Measurements from ENCODE around the gene AP2A1. TPM values are rescaled to one million over a fixed set of nuclear protein-coding genes. Genes with fewer than 3 reads are reported as not detected.
A peak's percentile ranks its signal among the peaks of the same experiment; 100 is the strongest.

AP2A1 gene
- total and polyA plus RNA-seq, 2 donors (not counting 1 experiment from before 2014, with no cell fraction given) = 64.2 to 95.0 TPM

DNA sequence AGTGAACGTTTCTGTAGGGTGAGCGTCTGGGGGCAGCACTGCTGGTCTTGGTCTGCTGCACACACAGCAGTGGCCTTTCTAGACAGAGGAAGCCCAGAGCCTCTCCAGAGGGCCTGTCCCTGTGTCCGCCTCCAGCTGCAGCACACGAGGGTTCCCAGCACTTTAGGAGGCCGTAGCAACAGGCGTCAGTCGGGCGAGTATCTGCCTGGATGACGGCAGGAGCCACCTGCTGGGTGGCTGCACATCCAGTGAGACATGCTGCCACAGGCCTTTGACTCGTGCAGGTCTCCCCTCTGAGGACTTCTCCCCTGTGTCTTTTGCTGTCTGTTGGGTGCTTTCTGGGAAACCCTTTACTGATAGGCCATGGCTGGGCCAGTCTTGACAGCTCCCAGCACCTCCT is 22.1 kb downstream of the AP2A1 start:
- DNase-seq (ENCODE audit: low read depth in 2 of 2) = no peak
- Histone ChIP-seq H2AFZ (ENCODE audit: low read length) (no peak overlapping the region), H3K4me1 (ENCODE audit: control insufficient read depth, extremely low read depth, insufficient read depth, low read length) (peaks cover 10% of the 10 kb centered on the region), H3K4me2 (ENCODE audit: extremely low read depth, insufficient read depth, low read length) (no peak overlapping the region), H3K36me3 (ENCODE audit: control insufficient read depth, insufficient read depth, low read length) (peaks cover 24% of the 10 kb centered on the region), H3K27ac (ENCODE audit: insufficient read depth, low read length) (no peak overlapping the region), H3K9ac (ENCODE audit: insufficient read depth, low read length) (no peak overlapping the region), H3K4me3 (replicated peaks in 1 of 4; ENCODE audit: control extremely low read depth in 1 of 4, insufficient read depth in 1 of 4, low read depth in 3 of 4, low read length in 4 of 4) (no peak overlapping the region), H3K27me3 (ENCODE audit: control insufficient read depth, insufficient read depth, low read length) (no peaks in the 10 kb centered on the region), H4K20me1 (ENCODE audit: control insufficient read depth, extremely low read depth, insufficient read depth, low read length) (no peaks in the 10 kb centered on the region), H3K79me2 (ENCODE audit: control insufficient read depth, insufficient read depth, low read length) (peaks cover 19% of the 10 kb centered on the region), H3K9me3 (ENCODE audit: control insufficient read depth, insufficient read depth, low read depth, low read length) (no peaks in the 10 kb centered on the region)
- TF ChIP-seq EZH2 (IDR thresholded peaks at IDR 0.05; ENCODE audit: low read length, missing control alignments) = no peak
- TF ChIP-seq, protein P1, sequence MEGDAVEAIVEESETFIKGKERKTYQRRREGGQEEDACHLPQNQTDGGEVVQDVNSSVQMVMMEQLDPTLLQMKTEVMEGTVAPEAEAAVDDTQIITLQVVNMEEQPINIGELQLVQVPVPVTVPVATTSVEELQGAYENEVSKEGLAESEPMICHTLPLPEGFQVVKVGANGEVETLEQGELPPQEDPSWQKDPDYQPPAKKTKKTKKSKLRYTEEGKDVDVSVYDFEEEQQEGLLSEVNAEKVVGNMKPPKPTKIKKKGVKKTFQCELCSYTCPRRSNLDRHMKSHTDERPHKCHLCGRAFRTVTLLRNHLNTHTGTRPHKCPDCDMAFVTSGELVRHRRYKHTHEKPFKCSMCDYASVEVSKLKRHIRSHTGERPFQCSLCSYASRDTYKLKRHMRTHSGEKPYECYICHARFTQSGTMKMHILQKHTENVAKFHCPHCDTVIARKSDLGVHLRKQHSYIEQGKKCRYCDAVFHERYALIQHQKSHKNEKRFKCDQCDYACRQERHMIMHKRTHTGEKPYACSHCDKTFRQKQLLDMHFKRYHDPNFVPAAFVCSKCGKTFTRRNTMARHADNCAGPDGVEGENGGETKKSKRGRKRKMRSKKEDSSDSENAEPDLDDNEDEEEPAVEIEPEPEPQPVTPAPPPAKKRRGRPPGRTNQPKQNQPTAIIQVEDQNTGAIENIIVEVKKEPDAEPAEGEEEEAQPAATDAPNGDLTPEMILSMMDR (conservative IDR thresholded peaks at IDR 0.05 in 1 of 2, IDR thresholded peaks at IDR 0.05 in 1 of 2; ENCODE audit: low read depth in 1 of 2, low read length in 2 of 2) = no peak

DNA sequence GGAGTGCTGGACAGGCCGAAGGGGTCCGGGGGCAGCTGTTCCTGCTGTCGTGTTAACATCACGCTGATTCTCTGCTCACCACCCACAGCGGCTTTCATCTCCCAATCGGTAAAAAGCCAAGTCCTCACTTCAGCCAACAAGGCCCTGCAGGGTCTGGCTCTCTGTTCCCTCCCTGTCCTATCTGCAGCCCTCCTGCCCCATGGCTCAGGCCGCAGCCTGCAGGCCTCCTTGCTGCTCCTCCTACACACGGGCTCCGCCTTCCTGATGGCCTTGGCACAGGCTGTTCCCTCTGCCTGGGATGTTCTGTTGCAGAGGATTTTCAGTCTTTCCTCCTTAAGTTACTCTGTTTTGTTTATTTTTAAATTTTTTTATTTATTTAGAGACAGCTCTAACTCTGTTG is 24.1 kb downstream of the AP2A1 start:
- Histone ChIP-seq H3K79me2 (ENCODE audit: control insufficient read depth, insufficient read depth, low read length) (peaks cover 19% of the 10 kb centered on the region), H2AFZ (ENCODE audit: low read length) (no peak overlapping the region), H3K27me3 (ENCODE audit: control insufficient read depth, insufficient read depth, low read length) (no peaks in the 10 kb centered on the region), H3K27ac (ENCODE audit: insufficient read depth, low read length) (no peak overlapping the region), H3K9ac (ENCODE audit: insufficient read depth, low read length) (no peak overlapping the region), H3K4me3 (replicated peaks in 1 of 4; ENCODE audit: control extremely low read depth in 1 of 4, insufficient read depth in 1 of 4, low read depth in 3 of 4, low read length in 4 of 4) (no peak overlapping the region), H4K20me1 (ENCODE audit: control insufficient read depth, extremely low read depth, insufficient read depth, low read length) (no peaks in the 10 kb centered on the region), H3K4me2 (ENCODE audit: extremely low read depth, insufficient read depth, low read length) (no peak overlapping the region), H3K36me3 (ENCODE audit: control insufficient read depth, insufficient read depth, low read length) (peaks cover 25% of the 10 kb centered on the region), H3K9me3 (ENCODE audit: control insufficient read depth, insufficient read depth, low read depth, low read length) (no peaks in the 10 kb centered on the region), H3K4me1 (ENCODE audit: control insufficient read depth, extremely low read depth, insufficient read depth, low read length) (peaks cover 9% of the 10 kb centered on the region)
- TF ChIP-seq, protein P1 (conservative IDR thresholded peaks at IDR 0.05 in 1 of 2, IDR thresholded peaks at IDR 0.05 in 1 of 2; ENCODE audit: low read depth in 1 of 2, low read length in 2 of 2) = no peak
- TF ChIP-seq EZH2 (IDR thresholded peaks at IDR 0.05; ENCODE audit: low read length, missing control alignments) = no peak
- DNase-seq (ENCODE audit: low read depth in 2 of 2) = peak in 1 of 2 donors; percentile 56

DNA sequence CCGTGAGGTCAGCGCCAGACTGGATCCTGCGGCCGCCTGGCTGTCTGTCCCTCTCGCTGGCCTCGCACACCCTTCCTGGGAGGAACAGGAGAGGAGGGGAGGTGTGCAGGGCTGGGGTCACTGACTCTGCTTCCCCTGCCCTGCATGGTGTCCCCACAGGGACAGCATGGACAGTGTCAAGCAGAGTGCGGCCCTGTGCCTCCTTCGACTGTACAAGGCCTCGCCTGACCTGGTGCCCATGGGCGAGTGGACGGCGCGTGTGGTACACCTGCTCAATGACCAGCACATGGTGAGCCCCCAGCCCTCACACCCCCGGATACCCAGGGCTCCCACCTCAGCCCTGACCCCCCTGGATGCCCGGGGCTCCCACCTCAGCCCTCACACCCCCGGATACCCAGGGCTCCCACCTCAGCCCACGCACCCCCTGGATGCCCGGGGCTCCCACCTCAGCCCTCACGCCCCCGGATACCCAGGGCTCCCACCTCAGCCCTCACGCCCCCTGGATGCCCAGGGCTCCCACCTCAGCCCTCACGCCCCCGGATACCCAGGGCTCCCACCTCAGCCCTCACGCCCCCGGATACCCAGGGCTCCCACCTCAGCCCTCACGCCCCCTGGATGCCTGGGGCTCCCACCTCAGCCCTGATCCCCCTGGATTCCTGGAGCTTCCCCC is 25.1 kb downstream of the AP2A1 start:
- H3K36me3 ChIP-seq (ENCODE audit: control insufficient read depth, insufficient read depth, low read length) = peaks cover 32% of the 10 kb centered on the region

More for the DNA sequence above, 25.1 kb downstream of the AP2A1 start:
- H3K4me2 ChIP-seq (ENCODE audit: extremely low read depth, insufficient read depth, low read length) = no peak overlapping the region
- peaks cover 3% of the 10 kb centered on the region for H3K4me1 ChIP-seq (ENCODE audit: control insufficient read depth, extremely low read depth, insufficient read depth, low read length)
- peaks cover 17% of the 10 kb centered on the region for H3K79me2 ChIP-seq (ENCODE audit: control insufficient read depth, insufficient read depth, low read length)
- no peaks in the 10 kb centered on the region for H3K9me3 ChIP-seq (ENCODE audit: control insufficient read depth, insufficient read depth, low read depth, low read length)
- no peak overlapping the region for H3K4me3 ChIP-seq (replicated peaks in 1 of 4; ENCODE audit: control extremely low read depth in 1 of 4, insufficient read depth in 1 of 4, low read depth in 3 of 4, low read length in 4 of 4)
- no peak for TF ChIP-seq EZH2 (IDR thresholded peaks at IDR 0.05; ENCODE audit: low read length, missing control alignments)
- TF ChIP-seq, protein P1 (conservative IDR thresholded peaks at IDR 0.05 in 1 of 2, IDR thresholded peaks at IDR 0.05 in 1 of 2; ENCODE audit: low read depth in 1 of 2, low read length in 2 of 2) = no peak
- H3K9ac ChIP-seq (ENCODE audit: insufficient read depth, low read length) = no peak overlapping the region
- no peaks in the 10 kb centered on the region for H3K27me3 ChIP-seq (ENCODE audit: control insufficient read depth, insufficient read depth, low read length)
- no peak overlapping the region for H3K27ac ChIP-seq (ENCODE audit: insufficient read depth, low read length)
- DNase-seq (ENCODE audit: low read depth in 2 of 2) = no peak
- H2AFZ ChIP-seq (ENCODE audit: low read length) = no peak overlapping the region
- no peaks in the 10 kb centered on the region for H4K20me1 ChIP-seq (ENCODE audit: control insufficient read depth, extremely low read depth, insufficient read depth, low read length)

All from fibroblast of lung (primary cell).